ENCODE data around the gene BCL11B.

BCL11B gene

DNA sequence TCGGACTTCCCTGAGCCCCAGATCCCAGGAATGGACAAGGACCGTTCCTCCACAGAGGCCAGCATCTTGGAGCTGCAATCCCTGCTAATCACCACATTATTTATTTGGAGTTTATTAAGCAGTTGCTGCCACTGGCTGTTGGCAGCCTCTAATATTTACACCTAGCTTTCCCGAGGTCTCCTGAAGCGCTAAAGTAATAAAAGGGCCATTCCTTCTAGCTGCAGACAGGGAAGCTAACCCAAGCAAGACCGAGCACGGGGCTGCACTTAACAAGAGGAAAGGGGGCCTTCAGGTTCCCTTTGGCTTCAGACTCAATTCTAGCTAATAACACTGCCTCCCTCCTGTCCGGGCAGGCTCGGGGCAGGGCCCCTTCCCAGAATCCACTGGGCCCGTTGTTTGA lies 63.7 kb downstream of the BCL11B start:
- TF ChIP-seq GLIS3 (CRISPR knock-in tag; IDR thresholded peaks at IDR 0.05), result no peak
- TF ChIP-seq ZNF565 (CRISPR knock-in tag; conservative IDR thresholded peaks at IDR 0.05; ENCODE audit: low read depth), result no peak
- no peak for TF ChIP-seq BACH2 (CRISPR knock-in tag; IDR thresholded peaks at IDR 0.05; ENCODE audit: borderline replicate concordance)
- ATAC-seq, result no peak

DNA sequence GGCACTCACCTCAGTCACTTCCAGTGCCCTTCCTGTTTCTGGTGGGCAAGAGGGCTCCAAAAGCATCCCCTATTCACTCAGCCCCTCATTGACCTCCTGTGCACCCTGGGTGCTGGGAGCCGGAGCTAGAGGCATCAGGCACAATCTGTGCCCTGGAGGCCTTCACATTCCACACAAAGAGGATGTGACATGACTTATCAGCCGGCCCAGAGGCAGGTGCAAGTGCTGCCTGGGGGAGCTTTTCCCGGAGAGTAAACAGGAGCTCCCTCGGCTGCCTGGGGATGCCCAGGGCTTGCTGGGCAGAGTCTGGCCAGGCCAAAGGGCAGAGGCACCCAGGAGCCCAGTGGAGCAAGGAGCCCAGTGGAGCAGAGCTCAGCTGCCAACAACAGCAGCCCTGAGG lies 64.5 kb downstream of the BCL11B start:
- no peak for ATAC-seq
- no peak for TF ChIP-seq GLIS3 (CRISPR knock-in tag; IDR thresholded peaks at IDR 0.05)
- no peak for TF ChIP-seq ESRRG (CRISPR knock-in tag; IDR thresholded peaks at IDR 0.05)
- TF ChIP-seq, protein P1, sequence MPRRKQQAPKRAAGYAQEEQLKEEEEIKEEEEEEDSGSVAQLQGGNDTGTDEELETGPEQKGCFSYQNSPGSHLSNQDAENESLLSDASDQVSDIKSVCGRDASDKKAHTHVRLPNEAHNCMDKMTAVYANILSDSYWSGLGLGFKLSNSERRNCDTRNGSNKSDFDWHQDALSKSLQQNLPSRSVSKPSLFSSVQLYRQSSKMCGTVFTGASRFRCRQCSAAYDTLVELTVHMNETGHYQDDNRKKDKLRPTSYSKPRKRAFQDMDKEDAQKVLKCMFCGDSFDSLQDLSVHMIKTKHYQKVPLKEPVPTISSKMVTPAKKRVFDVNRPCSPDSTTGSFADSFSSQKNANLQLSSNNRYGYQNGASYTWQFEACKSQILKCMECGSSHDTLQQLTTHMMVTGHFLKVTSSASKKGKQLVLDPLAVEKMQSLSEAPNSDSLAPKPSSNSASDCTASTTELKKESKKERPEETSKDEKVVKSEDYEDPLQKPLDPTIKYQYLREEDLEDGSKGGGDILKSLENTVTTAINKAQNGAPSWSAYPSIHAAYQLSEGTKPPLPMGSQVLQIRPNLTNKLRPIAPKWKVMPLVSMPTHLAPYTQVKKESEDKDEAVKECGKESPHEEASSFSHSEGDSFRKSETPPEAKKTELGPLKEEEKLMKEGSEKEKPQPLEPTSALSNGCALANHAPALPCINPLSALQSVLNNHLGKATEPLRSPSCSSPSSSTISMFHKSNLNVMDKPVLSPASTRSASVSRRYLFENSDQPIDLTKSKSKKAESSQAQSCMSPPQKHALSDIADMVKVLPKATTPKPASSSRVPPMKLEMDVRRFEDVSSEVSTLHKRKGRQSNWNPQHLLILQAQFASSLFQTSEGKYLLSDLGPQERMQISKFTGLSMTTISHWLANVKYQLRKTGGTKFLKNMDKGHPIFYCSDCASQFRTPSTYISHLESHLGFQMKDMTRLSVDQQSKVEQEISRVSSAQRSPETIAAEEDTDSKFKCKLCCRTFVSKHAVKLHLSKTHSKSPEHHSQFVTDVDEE (CRISPR knock-in tag; IDR thresholded peaks at IDR 0.05), result no peak
- TF ChIP-seq ZFP3 (CRISPR knock-in tag; IDR thresholded peaks at IDR 0.05), result no peak
- no peak for TF ChIP-seq ZNF70 (CRISPR knock-in tag; IDR thresholded peaks at IDR 0.05)
- TF ChIP-seq ZNF8 (CRISPR knock-in tag; IDR thresholded peaks at IDR 0.05), result no peak
- TF ChIP-seq, protein P2, sequence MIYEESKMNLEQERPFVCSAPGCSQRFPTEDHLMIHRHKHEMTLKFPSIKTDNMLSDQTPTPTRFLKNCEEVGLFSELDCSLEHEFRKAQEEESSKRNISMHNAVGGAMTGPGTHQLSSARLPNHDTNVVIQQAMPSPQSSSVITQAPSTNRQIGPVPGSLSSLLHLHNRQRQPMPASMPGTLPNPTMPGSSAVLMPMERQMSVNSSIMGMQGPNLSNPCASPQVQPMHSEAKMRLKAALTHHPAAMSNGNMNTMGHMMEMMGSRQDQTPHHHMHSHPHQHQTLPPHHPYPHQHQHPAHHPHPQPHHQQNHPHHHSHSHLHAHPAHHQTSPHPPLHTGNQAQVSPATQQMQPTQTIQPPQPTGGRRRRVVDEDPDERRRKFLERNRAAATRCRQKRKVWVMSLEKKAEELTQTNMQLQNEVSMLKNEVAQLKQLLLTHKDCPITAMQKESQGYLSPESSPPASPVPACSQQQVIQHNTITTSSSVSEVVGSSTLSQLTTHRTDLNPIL (CRISPR knock-in tag; IDR thresholded peaks at IDR 0.05; ENCODE audit: low read depth), result no peak

DNA sequence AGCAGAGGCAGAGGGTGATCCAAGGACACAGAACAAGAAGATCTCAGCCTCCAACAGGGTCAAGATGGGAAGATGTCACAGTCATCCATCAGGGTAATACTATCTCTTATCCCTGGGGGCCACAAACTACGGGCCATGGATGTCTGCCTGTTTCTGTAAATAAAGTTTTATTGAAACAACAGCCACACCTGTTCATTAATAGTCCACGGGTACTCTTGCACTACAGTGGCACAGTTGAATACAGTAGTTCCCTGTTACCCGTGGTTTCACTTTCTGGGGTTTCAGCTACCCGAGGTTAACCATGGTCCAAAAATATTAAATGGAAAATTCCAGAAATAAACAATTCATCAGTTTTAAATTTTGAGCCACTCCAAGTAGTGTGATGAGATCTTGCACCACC lies 65.9 kb downstream of the BCL11B start:
- TF ChIP-seq, protein P2 (CRISPR knock-in tag; IDR thresholded peaks at IDR 0.05; ENCODE audit: low read depth), result no peak
- no peak for TF ChIP-seq TCF4 (CRISPR knock-in tag; IDR thresholded peaks at IDR 0.05; ENCODE audit: borderline replicate concordance)
- TF ChIP-seq POU6F1 (CRISPR knock-in tag; IDR thresholded peaks at IDR 0.05; ENCODE audit: borderline replicate concordance, low read depth), result no peak
- TF ChIP-seq ZNF8 (CRISPR knock-in tag; IDR thresholded peaks at IDR 0.05), result no peak
- TF ChIP-seq GLIS3 (CRISPR knock-in tag; IDR thresholded peaks at IDR 0.05), result no peak
- no peak for TF ChIP-seq CSRNP3 (CRISPR knock-in tag; IDR thresholded peaks at IDR 0.05)
- no peak for TF ChIP-seq ZNF565 (CRISPR knock-in tag; conservative IDR thresholded peaks at IDR 0.05; ENCODE audit: low read depth)
- TF ChIP-seq ARNTL (CRISPR knock-in tag; IDR thresholded peaks at IDR 0.05; ENCODE audit: borderline replicate concordance, low read depth), result no peak
- no peak for TF ChIP-seq ZFP30 (CRISPR knock-in tag; IDR thresholded peaks at IDR 0.05)
- TF ChIP-seq ESRRG (CRISPR knock-in tag; IDR thresholded peaks at IDR 0.05), result no peak
- TF ChIP-seq PPARA (CRISPR knock-in tag; IDR thresholded peaks at IDR 0.05; ENCODE audit: borderline replicate concordance), result no peak
- TF ChIP-seq ZNF70 (CRISPR knock-in tag; IDR thresholded peaks at IDR 0.05), result no peak
- TF ChIP-seq, protein P3, sequence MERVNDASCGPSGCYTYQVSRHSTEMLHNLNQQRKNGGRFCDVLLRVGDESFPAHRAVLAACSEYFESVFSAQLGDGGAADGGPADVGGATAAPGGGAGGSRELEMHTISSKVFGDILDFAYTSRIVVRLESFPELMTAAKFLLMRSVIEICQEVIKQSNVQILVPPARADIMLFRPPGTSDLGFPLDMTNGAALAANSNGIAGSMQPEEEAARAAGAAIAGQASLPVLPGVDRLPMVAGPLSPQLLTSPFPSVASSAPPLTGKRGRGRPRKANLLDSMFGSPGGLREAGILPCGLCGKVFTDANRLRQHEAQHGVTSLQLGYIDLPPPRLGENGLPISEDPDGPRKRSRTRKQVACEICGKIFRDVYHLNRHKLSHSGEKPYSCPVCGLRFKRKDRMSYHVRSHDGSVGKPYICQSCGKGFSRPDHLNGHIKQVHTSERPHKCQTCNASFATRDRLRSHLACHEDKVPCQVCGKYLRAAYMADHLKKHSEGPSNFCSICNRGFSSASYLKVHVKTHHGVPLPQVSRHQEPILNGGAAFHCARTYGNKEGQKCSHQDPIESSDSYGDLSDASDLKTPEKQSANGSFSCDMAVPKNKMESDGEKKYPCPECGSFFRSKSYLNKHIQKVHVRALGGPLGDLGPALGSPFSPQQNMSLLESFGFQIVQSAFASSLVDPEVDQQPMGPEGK (CRISPR knock-in tag; IDR thresholded peaks at IDR 0.05; ENCODE audit: borderline replicate concordance), result no peak
- no peak for TF ChIP-seq ZC3H10 (CRISPR knock-in tag; IDR thresholded peaks at IDR 0.05)
- TF ChIP-seq TOX (CRISPR knock-in tag; IDR thresholded peaks at IDR 0.05; ENCODE audit: borderline replicate concordance), result no peak
- no peak for TF ChIP-seq SNAI2 (CRISPR knock-in tag; IDR thresholded peaks at IDR 0.05)
- no peak for TF ChIP-seq RARB (CRISPR knock-in tag; IDR thresholded peaks at IDR 0.05)
- no peak for TF ChIP-seq ISL1 (CRISPR knock-in tag; IDR thresholded peaks at IDR 0.05)

More for the DNA sequence above, 65.9 kb downstream of the BCL11B start:
- ATAC-seq, result no peak
